ENCODE data around the gene TRHDE. TPM values are rescaled to one million over a fixed set of nuclear protein-coding genes. Genes with fewer than 3 reads are reported as not detected.

TRHDE gene
- total and polyA plus RNA-seq, 12 donors, result 0.11 to 3.9 (median 0.64) TPM

- Histone ChIP-seq H3K27me3 (no peaks in the 10 kb centered on the region), H3K9me3 (replicated peaks in 1 of 3) (no peaks in the 10 kb centered on the region), H3K27ac (no peak overlapping the region), H3K4me1 (replicated peaks in 1 of 2) (no peaks in the 10 kb centered on the region), H3K4me3 (no peak overlapping the region), H3K36me3 (replicated peaks in 1 of 2) (no peaks in the 10 kb centered on the region)
- TF ChIP-seq POLR2A (IDR thresholded peaks at IDR 0.05), result no peak
- TF ChIP-seq, protein P1, sequence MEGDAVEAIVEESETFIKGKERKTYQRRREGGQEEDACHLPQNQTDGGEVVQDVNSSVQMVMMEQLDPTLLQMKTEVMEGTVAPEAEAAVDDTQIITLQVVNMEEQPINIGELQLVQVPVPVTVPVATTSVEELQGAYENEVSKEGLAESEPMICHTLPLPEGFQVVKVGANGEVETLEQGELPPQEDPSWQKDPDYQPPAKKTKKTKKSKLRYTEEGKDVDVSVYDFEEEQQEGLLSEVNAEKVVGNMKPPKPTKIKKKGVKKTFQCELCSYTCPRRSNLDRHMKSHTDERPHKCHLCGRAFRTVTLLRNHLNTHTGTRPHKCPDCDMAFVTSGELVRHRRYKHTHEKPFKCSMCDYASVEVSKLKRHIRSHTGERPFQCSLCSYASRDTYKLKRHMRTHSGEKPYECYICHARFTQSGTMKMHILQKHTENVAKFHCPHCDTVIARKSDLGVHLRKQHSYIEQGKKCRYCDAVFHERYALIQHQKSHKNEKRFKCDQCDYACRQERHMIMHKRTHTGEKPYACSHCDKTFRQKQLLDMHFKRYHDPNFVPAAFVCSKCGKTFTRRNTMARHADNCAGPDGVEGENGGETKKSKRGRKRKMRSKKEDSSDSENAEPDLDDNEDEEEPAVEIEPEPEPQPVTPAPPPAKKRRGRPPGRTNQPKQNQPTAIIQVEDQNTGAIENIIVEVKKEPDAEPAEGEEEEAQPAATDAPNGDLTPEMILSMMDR (IDR thresholded peaks at IDR 0.05), result no peak
- WGBS, 4 donors, result 41 to 47% (median 43%) methylated on average over 1 of the region's 1 CpG
- DNase-seq, result no peak
- intact Hi-C loops (cut with DNase I), result no loop called here
These were observed 96.1 kb downstream of the TRHDE start for GRCh38 chr12:72368298-72368697.

- TF ChIP-seq, protein P1 (IDR thresholded peaks at IDR 0.05), result no peak
- no peak for TF ChIP-seq POLR2A (IDR thresholded peaks at IDR 0.05)
- Histone ChIP-seq H3K9me3 (replicated peaks in 1 of 3) (no peaks in the 10 kb centered on the region), H3K27ac (no peak overlapping the region), H3K27me3 (no peaks in the 10 kb centered on the region), H3K4me3 (no peak overlapping the region), H3K36me3 (replicated peaks in 1 of 2) (no peaks in the 10 kb centered on the region), H3K4me1 (replicated peaks in 1 of 2) (no peaks in the 10 kb centered on the region)
- intact Hi-C loops (cut with DNase I), result no loop called here
- WGBS, 4 donors, result 44 to 58% (median 52%) methylated on average over 3 of the region's 3 CpGs
- no peak for DNase-seq
These were observed 96.7 kb downstream of the TRHDE start for GRCh38 chr12:72368719-72369422.

DNA sequence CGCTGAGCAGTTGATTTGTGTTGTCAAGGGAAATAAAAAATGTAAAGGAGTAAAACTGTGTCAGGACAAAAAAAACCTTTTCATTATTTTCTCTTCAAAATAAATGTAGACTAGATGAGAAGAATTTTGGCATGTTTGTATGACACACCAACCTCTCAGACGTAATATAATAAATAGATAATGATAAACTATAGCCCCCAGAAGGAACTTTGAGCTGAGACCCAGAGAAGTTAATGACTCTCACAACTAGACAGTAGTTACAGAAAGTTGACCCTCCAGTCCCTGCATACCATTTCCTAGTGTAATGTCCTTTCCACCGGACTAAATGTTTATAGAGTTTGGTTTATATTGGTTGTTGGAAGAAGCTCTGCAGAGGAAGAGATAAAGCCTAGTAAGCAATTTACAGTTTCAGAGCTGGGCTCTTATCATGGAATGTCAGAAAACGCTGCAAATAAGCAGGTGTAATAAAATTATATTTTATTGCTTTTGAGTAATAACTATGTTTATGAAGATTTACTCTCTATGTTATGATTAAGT lies 97.3 kb downstream of the TRHDE start:
- TF ChIP-seq, protein P1 (IDR thresholded peaks at IDR 0.05), result no peak
- no peak for TF ChIP-seq POLR2A (IDR thresholded peaks at IDR 0.05)

DNA sequence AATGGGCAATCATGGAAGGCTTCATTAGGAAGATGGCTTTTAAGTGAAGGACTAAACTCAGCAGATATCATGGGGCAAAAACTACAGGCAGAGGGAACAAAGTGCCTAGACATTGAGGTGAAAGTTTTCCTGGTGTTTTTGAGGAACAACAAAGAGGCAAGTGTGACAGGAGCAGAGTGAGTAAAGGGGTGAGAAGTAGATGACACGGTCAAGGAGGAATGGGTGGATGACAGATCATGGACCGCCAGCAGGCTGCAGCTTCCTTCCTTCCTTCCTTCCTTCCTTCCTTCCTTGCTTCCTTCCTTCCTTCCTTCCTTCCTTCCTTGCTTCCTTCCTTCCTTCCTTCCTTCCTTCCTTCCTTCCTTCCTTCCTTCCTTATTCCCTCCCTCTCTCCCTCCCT lies 108.3 kb downstream of the TRHDE start:
- no peak overlapping the region for H3K4me3 ChIP-seq
- no peaks in the 10 kb centered on the region for H3K27me3 ChIP-seq
- WGBS, 4 donors, result 85 to 95% (median 89%) methylated on average over 2 of the region's 2 CpGs

More for the DNA sequence above, 97.3 kb downstream of the TRHDE start:
- H3K9me3 ChIP-seq (replicated peaks in 1 of 3), result no peaks in the 10 kb centered on the region
- no peaks in the 10 kb centered on the region for H3K36me3 ChIP-seq (replicated peaks in 1 of 2)
- WGBS, 4 donors, result 37 to 46% (median 41%) methylated on average over 4 of the region's 4 CpGs
- intact Hi-C loops (cut with DNase I), result no loop called here
- H3K27ac ChIP-seq, result no peak overlapping the region
- H3K4me3 ChIP-seq, result no peak overlapping the region
- no peaks in the 10 kb centered on the region for H3K4me1 ChIP-seq (replicated peaks in 1 of 2)
- DNase-seq, result no peak
- no peaks in the 10 kb centered on the region for H3K27me3 ChIP-seq

More for the DNA sequence above, 108.3 kb downstream of the TRHDE start:
- H3K9me3 ChIP-seq (replicated peaks in 1 of 3), result no peaks in the 10 kb centered on the region
- TF ChIP-seq POLR2A (IDR thresholded peaks at IDR 0.05), result no peak
- TF ChIP-seq, protein P1 (IDR thresholded peaks at IDR 0.05), result no peak
- no peaks in the 10 kb centered on the region for H3K4me1 ChIP-seq (replicated peaks in 1 of 2)
- no peak overlapping the region for H3K27ac ChIP-seq
- intact Hi-C loops (cut with DNase I), result no loop called here
- no peaks in the 10 kb centered on the region for H3K36me3 ChIP-seq (replicated peaks in 1 of 2)
- DNase-seq, result no peak
